Measurements from ENCODE around the gene GNG2.

DNA sequence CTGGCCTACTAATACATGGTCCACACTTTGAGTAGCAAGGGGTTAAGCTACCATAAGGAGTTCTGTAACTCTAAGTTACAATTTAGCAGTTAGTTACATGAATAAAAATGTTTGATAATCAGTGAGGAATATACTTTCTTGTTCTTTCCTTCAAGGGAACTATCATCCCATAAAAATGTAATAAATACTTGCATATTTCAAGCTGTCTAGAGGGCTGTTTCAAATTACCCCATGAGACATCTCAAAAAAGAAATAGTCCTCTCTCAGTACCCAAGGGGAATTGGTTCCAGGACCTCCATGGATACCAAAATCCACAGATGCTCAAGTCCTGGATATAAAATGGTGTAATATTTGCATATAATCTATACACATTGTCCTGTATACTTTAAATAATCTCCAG is 48.7 kb upstream of the GNG2 start:
- TF ChIP-seq CTCF (IDR thresholded peaks at IDR 0.05; ENCODE audit: low read depth, low read length, poor library complexity, severe bottlenecking) (no peak), EZH2phosphoT487 (IDR thresholded peaks at IDR 0.05; ENCODE audit: borderline replicate concordance, low read length) (no peak)
